HUES6 (cell line): Measurements from ENCODE around the gene REPS2.

Experiments used
- H3K27ac ChIP-seq: 2 replicates; pipeline ENCODE4 v1.7.0; 2013; ENCODE audit warnings: low read depth, mild to moderate bottlenecking, low read length, inconsistent platforms
- H3K27me3 ChIP-seq: 2 replicates; pipeline ENCODE4 v1.6.1; 2013; ENCODE audit warnings: low read length; ENCODE audit not compliant: control insufficient read depth, insufficient read depth
- H3K36me3 ChIP-seq: 2 replicates; pipeline ENCODE4 v1.6.1; 2013; ENCODE audit warnings: low read length; ENCODE audit not compliant: control insufficient read depth, insufficient read depth
- H3K4me1 ChIP-seq: 2 replicates; pipeline ENCODE4 v1.6.1; 2013; ENCODE audit warnings: low read length; ENCODE audit not compliant: control insufficient read depth, insufficient read depth
- H3K4me3 ChIP-seq: 2 replicates; pipeline ENCODE4 v1.5.1; 2013; ENCODE audit warnings: low read depth, low read length
- H3K9ac ChIP-seq: one replicate; pipeline ENCODE4 v1.6.1; 2013; ENCODE audit warnings: mild to moderate bottlenecking, low read length
- H3K9me3 ChIP-seq: 2 replicates; pipeline ENCODE4 v1.6.1; 2013; ENCODE audit warnings: low read depth, low read length; ENCODE audit not compliant: control insufficient read depth, insufficient read depth

Gene REPS2

DNA sequence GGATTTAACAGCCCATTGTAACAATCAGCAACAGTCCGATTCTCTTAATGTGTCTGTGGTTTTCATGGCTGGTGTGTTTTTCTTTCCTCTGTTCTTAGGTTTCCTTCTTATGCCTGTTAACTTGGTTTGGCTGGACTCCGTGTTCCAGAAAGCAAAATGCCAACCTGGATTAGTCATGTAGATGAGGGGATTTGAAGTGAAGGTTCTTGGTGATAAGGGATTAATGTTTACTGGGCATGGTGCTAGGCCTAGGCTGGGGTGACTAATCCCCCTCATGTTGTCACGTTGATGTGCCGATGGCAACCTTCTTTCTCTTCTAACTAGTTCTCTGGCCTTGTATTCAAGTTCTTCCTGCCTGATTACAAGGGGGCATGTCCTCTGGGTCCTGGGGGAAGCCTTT, 85.9 kb downstream of the REPS2 start:
- Histone ChIP-seq H3K27ac (no peak overlapping the region), H3K9me3 (no peaks in the 10 kb centered on the region), H3K36me3 (no peaks in the 10 kb centered on the region), H3K27me3 (peaks cover 28% of the 10 kb centered on the region; the same call in 1 of the 2 replicates), H3K4me3 (no peak overlapping the region), H3K4me1 (no peaks in the 10 kb centered on the region), H3K9ac (no peak overlapping the region)

DNA sequence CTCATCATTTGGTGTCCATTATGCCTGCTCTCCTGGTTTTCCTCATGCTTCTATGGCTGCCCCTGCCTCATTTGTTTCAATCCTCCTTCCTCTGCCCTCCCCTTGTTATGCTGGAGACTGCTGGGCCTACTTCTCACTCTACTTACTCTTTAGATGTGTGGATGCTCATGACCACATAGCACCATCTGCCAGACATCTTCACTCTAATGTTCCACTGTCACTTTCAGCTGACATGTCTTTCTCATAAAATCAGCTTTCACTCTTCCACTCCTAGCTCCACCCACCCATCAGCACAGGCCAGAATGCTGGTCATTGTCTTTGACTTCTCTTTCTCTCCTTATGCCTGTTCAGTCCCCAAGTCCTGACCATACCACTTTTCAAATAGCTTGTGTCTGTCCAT, 86.8 kb downstream of the REPS2 start:
- Histone ChIP-seq H3K9me3 (no peaks in the 10 kb centered on the region), H3K4me1 (no peaks in the 10 kb centered on the region), H3K27me3 (peaks cover 25% of the 10 kb centered on the region; the same call in 1 of the 2 replicates), H3K4me3 (no peak overlapping the region), H3K9ac (no peak overlapping the region), H3K27ac (no peak overlapping the region), H3K36me3 (no peaks in the 10 kb centered on the region)

DNA sequence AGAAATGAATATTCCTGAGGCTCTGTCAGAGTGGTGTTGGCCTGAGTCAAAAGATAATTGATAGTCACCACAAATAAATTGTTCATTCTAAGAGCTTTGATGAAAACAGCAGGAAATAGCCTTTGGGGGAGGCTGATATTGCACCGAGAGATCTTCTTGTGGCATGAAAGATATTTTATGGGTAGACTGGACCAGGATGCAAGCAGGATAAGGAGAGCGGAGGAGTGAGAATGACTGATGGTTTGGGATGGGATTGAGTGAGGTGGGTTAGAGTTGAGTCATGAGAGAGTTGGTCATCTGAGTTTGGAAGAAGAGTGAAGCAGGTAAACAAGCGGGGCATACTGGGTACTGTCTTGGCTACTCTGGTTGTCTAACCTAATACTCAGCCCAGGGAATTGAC, 88.7 kb downstream of the REPS2 start:
- Histone ChIP-seq H3K4me1 (peaks cover 8% of the 10 kb centered on the region), H3K9me3 (no peaks in the 10 kb centered on the region), H3K9ac (no peak overlapping the region), H3K27me3 (peaks cover 22% of the 10 kb centered on the region; the same call in 1 of the 2 replicates), H3K27ac (no peak overlapping the region), H3K36me3 (no peaks in the 10 kb centered on the region), H3K4me3 (no peak overlapping the region)

DNA sequence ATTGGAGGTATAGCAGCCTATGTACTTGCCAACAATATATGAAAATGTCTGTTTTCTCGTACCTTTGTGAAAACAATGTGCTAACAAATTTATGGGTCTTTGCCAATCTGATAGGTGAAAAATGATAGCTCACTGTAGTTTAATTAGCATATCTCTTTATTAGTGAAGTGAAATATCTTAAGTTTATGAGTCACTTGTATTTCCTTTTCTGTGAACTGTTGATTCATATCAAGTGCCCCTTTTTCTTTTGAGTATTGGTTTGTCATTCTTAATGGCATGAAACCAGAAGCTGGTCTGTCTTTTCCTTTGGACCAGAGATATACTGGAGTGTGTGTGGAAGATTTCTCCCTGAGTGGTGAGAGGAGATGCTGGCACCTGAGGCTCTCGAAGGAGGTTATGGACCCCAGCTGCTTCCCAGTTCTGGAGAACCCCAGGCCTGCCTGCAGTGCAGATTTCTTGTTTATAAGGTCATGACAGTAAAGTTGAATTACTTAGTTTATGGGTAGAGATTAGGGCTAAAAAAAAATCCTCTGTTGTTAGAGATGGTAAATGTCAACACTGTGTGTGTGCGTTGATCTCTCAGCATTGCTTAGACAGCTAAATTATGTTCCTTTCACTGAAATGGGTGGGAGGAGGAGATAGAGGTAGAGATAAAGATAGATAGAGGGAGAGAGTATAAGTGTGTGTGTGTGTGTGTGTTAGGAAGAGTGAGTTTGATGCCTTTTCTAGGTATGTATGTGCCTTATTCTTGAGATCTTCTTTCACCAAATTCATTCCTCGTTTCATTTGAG, 89.9 kb downstream of the REPS2 start:
- Histone ChIP-seq H3K36me3 (no peaks in the 10 kb centered on the region), H3K4me3 (no peak overlapping the region), H3K9me3 (no peaks in the 10 kb centered on the region), H3K27me3 (peaks cover 25% of the 10 kb centered on the region; the same call in 1 of the 2 replicates), H3K4me1 (peaks cover 8% of the 10 kb centered on the region), H3K9ac (no peak overlapping the region), H3K27ac (no peak overlapping the region)

DNA sequence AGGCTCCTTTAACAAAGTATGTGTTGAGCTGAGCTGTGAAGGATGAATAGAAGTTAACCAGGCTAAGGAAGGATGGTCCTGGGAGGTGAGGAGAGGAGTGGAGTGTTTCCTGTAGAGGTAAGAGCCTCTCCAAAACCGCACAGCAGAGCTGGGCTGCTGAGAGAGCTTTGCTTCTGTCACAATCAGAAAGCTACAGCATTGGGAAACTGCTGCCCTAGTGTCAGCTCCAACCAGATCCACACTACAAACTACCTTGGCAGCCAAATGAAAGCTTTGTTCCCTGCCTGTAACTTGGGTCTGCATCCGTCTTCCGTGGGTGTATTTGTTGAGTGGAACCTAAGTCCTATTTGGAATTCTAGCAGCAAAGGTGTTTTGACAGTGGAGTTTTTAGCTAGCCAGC, 91.8 kb downstream of the REPS2 start:
- H3K27me3 ChIP-seq = peaks cover 20% of the 10 kb centered on the region; the same call in 1 of the 2 replicates

DNA sequence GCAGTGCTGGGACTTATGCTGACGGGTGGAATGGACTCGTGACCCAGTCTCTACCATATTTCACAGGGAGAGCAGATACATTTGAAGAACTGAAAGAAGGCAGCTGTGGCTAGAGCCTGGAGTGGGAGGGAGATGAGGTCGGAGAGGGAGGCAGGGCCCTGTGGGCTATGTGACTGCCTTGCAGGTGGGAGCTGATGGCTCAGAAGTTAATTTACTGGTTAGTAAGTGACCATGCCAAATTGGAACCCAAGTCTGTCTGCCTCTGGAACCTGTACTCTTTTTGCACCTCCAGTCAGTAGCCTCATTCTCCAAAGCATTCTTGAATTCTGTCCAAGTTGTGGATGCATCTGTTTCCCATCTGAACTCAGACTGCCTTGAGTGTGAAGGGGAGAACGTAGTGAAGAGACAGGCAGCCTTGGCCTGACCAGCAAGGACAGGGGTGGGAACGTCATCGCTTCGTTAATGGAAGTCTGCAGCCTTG, 92.3 kb downstream of the REPS2 start:
- Histone ChIP-seq H3K27ac (no peak overlapping the region), H3K4me1 (peaks cover 8% of the 10 kb centered on the region), H3K27me3 (peaks cover 21% of the 10 kb centered on the region; the same call in 1 of the 2 replicates), H3K9me3 (no peaks in the 10 kb centered on the region), H3K9ac (no peak overlapping the region), H3K36me3 (no peaks in the 10 kb centered on the region), H3K4me3 (no peak overlapping the region)

More for the DNA sequence above, 91.8 kb downstream of the REPS2 start:
- Histone ChIP-seq H3K4me3 (no peak overlapping the region), H3K9ac (no peak overlapping the region), H3K4me1 (peaks cover 8% of the 10 kb centered on the region), H3K9me3 (no peaks in the 10 kb centered on the region), H3K27ac (no peak overlapping the region), H3K36me3 (no peaks in the 10 kb centered on the region)

DNA sequence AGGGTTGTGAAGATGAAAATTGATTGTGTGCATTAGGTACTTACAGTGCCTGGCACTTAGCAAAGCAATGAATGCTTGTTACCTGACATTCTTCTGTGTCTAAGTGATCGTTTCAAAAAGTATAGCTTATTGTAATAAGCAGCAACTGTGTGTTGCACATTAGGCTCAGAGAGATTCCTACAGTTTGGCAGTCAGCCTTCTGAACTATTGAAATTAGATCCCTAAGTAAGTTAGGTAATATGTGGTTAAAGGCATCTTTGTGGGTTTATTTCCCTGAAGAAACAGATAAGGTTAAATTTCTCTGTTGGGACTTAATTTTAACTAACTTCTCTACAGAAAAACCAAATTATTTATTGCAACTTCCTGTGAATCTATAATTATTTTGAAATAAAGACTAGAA, 93.4 kb downstream of the REPS2 start:
- Histone ChIP-seq H3K27ac (no peak overlapping the region), H3K36me3 (no peaks in the 10 kb centered on the region), H3K9ac (no peak overlapping the region), H3K27me3 (peaks cover 30% of the 10 kb centered on the region; the same call in 1 of the 2 replicates), H3K4me3 (no peak overlapping the region), H3K9me3 (no peaks in the 10 kb centered on the region), H3K4me1 (peaks cover 8% of the 10 kb centered on the region)

DNA sequence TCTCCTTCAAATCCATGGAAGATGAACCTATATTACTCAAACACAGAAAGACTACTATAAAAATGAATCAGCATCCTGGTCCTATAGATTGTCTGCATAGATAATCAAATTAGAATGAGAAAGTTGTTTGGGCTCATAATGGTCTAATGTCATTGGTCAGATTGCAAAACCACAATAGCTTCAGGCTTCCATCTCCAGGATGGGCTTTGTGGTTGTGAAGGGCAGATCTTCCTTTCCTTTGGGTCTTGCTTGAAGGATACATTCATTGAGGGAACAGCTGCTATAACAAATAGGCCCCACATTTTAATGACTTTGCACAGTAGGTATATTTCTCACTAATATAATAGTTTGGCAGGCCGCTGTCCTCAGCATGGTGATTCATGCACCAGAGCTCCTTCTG, 94.3 kb downstream of the REPS2 start:
- H3K9ac ChIP-seq = no peak overlapping the region
- H3K27me3 ChIP-seq = peaks cover 30% of the 10 kb centered on the region; the same call in 1 of the 2 replicates
- peaks cover 8% of the 10 kb centered on the region for H3K4me1 ChIP-seq
- no peaks in the 10 kb centered on the region for H3K9me3 ChIP-seq
- H3K36me3 ChIP-seq = no peaks in the 10 kb centered on the region
- H3K27ac ChIP-seq = no peak overlapping the region
- no peak overlapping the region for H3K4me3 ChIP-seq

DNA sequence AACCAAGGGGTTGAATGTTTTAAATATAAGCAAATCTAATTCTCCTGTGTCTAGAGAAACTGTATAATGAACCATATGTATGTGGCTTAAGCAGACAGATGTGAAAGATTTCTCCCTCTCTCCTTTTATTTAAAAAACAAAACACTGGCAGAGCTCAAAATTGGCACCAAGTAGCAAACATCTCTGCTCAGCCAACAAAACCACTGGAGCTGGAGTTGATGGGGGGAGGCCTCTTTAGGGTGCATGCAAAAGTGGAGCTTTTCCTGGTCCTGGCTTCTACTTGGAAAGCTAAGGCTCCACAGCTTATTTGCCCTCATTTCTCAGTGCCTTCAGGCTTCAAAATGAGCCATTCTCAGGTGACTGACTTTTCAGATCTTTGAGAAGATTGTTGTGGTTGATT, 95.6 kb downstream of the REPS2 start:
- Histone ChIP-seq H3K4me3 (no peak overlapping the region), H3K36me3 (no peaks in the 10 kb centered on the region), H3K9me3 (no peaks in the 10 kb centered on the region), H3K27ac (no peak overlapping the region), H3K9ac (no peak overlapping the region), H3K27me3 (peaks cover 30% of the 10 kb centered on the region; the same call in 1 of the 2 replicates), H3K4me1 (peaks cover 8% of the 10 kb centered on the region)

DNA sequence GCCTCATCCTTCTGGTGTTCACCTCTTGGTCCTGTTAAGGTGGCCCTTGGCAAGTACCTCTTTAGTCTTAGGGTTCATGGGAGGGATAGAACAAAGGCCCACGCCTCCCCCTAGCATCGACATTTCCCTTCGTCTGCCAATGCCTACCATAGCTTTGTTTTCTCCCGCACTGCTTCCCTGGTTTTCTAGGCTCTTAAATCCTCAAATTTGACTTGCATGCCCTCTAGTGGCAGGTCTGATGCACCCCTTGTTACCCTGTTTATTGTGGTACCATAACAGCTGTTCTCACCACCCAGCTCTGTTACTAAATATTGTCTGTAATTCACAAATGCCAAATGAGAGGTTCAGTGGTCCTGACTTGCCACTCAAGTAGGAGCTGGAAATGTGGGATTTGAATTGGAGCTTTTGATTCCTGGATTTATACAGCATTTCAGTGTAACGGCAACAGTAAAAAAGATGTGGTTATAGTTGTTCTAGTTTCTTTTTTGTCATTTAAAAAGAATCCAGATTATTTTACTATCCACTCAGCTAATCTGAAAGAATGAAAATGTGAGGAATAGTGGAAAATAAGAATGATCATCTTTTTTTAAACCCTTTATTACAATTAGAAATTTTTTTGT, 100.1 kb downstream of the REPS2 start:
- no peak overlapping the region for H3K9ac ChIP-seq
- no peaks in the 10 kb centered on the region for H3K9me3 ChIP-seq
- H3K27ac ChIP-seq = no peak overlapping the region
- H3K4me3 ChIP-seq = no peak overlapping the region
- no peaks in the 10 kb centered on the region for H3K4me1 ChIP-seq
- no peaks in the 10 kb centered on the region for H3K36me3 ChIP-seq
- H3K27me3 ChIP-seq = peaks cover 19% of the 10 kb centered on the region; the same call in 1 of the 2 replicates

DNA sequence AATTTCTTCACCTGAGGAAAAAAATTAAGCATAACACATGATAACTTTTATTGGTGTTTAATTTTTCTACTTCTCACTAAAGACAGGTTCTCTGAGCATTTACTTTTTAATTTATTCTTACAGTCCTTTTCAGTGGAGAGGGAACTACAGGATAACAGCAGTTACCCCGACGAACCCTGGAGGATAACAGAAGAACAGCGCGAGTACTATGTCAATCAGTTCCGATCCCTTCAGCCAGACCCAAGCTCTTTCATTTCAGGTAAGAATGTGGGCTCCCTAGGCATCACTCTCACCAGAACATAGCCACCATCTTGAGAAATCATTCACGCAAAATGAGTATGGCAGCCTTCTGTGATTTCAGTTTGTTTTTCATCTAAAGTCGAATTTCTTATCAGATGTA, 100.8 kb downstream of the REPS2 start:
- H3K4me1 ChIP-seq = no peaks in the 10 kb centered on the region
- H3K27me3 ChIP-seq = peaks cover 18% of the 10 kb centered on the region; the same call in 1 of the 2 replicates
- no peak overlapping the region for H3K4me3 ChIP-seq
- H3K9ac ChIP-seq = no peak overlapping the region
- no peaks in the 10 kb centered on the region for H3K36me3 ChIP-seq
- H3K9me3 ChIP-seq = no peaks in the 10 kb centered on the region
- no peak overlapping the region for H3K27ac ChIP-seq
